GM19395 (cell line): Measurements from ENCODE around the gene GOSR2.

Experiments
- ATAC-seq: cut with Tn5 transposase; IDR thresholded peaks from one replicate; pipeline ENCODE4 v1.9.1; 2021; ENCODE audit warnings: mild to moderate bottlenecking, moderate library complexity; ENCODE audit not compliant: unreplicated experiment

The GOSR2 gene

GRCh38 chr17:46958041-46958591, 35.2 kb downstream of the GOSR2 start:
- no peak for ATAC-seq

- ATAC-seq = no peak
Measured at GRCh38 chr17:46960152-46960551, 37.2 kb downstream of the GOSR2 start.

DNA sequence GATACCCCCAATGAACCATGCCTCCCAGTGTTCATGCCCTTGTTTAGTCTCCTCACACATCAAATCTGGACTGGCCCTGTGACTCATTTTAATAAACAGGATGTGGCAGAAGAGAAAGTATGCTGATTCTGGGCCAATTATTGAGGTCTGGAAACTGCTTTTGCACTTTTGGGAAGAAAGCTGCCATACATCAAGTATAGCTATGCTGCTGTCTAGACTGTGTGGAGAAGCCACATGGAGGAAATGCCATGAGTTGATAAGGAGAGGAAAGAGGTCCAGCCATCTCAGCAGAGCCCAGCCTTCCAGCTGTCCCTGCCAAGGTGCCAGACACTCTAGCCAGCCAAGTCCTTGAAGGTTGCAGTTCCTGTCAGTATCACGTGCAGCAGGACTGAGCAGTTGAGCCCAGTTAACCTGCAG, 39.4 kb downstream of the GOSR2 start:
- no peak for ATAC-seq

DNA sequence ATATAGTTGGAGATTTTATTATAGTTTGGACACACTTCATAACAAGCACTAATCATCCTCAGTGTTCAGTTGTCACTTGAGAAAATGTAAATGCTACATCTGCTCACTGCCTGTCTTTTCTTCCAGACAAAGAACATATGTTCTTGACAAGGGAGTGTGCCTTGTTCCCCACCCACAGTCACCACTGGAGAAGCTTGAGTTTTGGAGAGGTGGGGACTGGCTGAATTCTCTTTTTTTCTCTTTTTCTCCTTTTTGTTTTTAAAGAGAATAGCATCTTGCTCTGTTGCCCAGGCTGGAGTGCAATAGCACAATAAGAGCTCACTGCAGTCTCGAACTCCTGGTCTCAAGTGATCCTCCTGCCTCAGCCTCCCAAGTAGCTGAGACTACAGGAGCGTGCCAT, 40.6 kb downstream of the GOSR2 start:
- ATAC-seq = no peak

GRCh38 chr17:46964315-46965265, 41.6 kb downstream of the GOSR2 start:
- no peak for ATAC-seq

GRCh38 chr17:46968224-46968834, 45.4 kb downstream of the GOSR2 start:
- ATAC-seq = no peak

DNA sequence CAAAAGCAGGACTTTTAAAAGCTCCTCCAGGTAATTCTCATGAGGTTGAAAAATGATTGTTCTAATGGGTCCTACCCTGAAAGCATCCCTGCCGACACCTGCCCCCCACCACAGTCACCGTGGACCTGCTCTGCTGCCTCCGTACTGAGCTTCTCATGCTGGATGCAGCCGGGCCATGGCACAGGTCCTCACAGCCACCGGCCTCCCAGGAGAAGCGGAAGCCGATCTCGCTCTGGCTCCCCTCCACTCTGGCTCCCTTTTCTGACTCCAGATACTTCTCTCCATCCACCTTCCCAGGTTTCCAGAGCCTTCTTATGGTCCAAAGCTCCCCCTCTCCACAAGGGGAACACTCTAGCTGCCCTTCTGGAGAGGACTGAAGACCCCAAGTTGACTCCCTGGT, 45.9 kb downstream of the GOSR2 start:
- ATAC-seq = no peak

DNA sequence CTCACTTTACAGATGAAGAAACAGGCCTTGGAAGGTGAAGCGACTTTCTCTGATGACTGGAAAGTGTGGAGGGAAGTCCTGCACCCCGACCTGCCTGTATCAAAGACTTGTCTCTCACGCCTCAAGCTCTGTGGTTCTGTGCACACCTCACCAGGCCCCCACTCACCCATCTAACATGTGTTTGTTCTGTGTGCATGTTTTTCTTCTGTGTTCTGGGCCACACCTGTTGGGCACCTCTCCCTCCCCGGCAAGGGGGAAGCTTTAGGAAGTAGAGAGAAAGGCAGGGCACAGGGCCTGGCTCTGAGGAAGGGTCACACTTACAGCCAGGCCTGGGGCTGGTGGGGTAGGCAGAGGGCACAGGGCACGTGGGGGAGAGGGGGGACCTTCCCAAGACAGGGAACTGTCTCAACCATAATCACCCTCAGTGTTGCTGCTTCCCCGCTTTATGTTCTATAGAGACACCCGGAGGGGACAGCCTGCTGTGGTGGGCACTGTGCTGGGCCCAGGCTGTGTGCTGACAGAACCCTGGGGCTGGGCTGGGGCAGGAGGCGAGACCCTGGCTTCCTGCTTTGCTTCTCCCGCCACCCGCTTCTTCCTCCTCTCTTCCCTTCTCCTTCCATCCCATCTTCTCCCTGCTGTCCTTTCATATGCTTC, 48.8 kb downstream of the GOSR2 start:
- no peak for ATAC-seq

DNA sequence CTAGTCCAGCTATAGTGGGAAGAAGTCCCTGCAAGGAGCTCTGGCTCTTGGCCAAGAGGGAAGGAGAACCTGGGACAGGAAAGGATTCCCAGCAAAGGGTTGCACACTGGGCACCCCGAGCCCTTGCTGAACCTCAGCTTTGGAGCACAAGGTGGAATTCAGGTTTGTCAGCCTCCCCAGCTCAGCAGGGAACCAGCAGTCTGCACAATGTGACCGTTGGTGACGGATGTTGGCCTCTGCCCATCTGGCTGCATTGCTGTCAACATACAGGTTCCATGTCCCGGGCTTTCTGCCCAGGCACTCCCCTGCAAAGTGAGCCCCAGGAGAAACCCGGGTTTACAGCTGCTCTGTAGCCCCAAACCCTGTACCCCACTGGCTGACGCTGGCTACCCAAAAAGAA, 49.4 kb downstream of the GOSR2 start:
- no peak for ATAC-seq

GRCh38 chr17:46974086-46974485, 51.1 kb downstream of the GOSR2 start:
- no peak for ATAC-seq

- no peak for ATAC-seq
Measured at GRCh38 chr17:46975287-46975686, 52.3 kb downstream of the GOSR2 start.

DNA sequence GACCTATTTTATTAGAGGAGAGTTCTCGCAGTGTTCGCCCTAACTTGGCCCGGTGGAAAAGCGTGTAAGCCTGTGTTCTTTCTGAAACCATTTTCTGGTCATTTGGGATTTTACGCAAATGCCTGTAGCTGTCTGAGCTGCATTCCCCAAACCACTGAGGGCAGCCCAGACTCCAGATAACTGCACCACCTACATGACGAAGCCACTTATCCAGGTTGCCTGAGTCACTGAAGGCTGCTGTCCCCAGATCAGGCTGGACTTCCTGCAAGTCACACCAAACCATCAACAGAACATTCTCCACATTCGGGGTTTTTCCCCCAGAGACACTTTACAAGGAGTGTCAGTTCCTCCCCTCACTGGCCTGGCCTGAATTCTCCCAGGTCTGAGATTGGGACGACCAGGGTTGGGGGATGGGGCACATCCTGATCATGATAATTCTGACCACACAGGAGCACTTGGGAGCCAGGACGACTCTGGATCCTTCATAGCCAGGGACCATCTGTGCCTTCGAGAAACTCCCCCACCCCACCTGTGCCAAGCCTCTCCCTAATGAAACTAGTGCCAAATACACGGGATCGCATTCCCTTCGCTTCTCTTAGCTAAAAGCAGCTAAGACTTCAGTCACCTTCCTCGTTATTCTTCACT, 53.8 kb downstream of the GOSR2 start:
- ATAC-seq = no peak

DNA sequence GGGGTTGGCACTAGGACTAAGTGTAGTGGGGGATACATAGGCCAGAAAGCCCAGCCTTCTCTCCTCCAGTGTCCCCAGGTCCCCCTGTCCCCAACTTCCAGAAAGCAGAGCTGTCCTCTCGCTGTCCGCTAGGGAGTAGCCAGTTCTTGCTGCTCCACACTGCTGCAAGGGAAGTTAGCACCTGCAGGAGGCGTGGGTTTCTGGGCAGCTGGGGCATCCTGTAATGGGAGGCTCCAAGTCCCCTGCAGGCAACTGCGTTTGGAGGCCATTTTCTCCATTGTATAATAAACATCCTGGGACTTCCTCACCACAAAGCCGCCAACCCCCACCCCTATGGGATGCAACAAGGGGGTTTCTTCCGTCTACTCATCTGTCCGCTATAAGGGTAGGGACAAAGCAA, 54.4 kb downstream of the GOSR2 start:
- ATAC-seq = no peak

GRCh38 chr17:46977750-46978488, 55.0 kb downstream of the GOSR2 start:
- ATAC-seq = no peak

DNA sequence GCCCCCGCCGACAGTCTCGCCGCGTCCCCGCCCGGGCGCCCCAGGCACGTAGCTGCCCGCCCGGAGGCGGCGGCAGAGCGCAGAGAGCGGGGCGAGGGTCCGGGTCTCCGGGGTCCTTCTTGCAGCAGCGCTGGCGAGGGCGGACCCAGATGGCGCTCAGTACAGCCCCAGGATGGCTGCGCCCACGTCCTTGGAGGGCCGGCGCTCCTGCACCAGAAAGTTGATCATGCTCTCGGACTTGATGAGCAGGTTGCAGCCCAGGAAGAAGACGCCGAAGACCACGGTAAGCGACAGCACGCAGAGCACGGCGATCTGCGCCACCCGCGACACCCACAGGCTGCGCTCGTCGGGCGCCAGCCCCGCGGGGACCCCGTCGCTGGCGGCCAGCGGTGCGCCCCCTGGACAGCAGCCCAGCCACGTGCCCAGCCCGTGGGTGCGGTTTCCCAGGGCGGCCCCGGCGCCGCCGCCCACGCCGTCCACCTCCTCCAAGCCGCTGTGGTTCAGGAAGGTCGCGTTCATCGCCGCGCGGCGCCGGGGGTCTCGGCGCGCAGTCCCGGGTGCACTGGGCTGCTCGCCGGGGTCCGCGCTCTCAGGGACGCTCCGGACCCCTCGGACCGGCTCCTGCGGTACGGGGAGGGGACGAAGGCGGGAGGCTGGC, 55.7 kb downstream of the GOSR2 start:
- ATAC-seq = no peak

DNA sequence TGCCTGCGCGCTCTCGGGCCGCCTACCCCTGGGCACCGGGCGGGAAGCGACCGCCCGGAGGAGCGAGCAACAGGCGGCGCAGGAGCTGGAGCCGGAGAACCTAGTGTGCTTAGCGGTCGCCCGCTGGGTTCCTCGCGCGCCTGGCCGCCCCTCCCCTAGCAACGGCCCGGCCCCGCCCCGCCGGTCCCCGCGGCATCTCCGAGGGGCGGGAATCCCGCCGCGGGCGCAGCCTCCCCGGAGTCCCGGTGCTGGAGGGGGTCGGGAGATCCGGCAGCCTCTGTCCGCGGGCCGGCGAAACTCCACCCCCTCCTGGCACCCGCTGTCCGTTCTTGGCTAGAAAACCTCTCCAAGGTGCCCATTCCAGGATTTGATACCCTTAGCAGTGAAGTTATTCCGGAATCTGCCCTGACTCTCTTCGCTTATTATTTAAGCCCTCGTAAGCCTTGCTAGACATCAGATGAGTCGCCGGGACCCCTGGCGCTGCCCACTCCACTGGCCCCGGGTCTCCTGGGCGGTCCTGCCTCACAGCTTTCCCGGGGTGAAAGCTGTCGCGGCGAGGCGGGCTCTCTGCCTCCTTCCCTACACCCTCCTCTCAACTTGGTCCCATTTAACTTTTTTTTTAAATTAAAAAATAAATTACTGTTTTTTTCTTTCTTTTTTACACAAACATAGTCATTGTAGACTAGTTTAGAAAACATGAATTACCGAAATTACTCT, 56.3 kb downstream of the GOSR2 start, which contains the start of gene RPRML:
Gene RPRML, minus strand, starts transcription at position 107 of the 717 bp plus-strand sequence. CDS start 246 bp downstream, outside the sequence.
- ATAC-seq = no peak

DNA sequence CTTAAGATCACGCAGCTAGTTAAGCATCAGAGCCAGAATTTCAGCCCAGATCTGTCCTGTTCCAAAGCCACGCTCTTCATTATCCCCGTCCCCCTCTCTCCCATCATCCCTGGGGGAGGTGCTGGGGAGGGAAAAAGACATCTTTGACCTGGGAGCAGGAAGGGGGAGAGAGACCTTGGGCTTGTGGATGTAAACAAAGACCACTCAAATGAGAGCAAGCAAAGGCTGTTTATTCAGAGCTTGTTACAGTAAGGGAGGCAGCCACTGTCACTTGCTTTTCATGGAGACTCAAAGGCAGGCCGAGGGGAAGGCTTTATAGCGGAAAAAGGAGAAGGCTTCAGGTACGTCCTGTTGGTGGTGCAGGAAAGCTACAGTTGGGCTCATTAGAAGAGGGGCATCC, 59.6 kb downstream of the GOSR2 start:
- no peak for ATAC-seq

GRCh38 chr17:46983782-46984181, 60.8 kb downstream of the GOSR2 start:
- no peak for ATAC-seq

DNA sequence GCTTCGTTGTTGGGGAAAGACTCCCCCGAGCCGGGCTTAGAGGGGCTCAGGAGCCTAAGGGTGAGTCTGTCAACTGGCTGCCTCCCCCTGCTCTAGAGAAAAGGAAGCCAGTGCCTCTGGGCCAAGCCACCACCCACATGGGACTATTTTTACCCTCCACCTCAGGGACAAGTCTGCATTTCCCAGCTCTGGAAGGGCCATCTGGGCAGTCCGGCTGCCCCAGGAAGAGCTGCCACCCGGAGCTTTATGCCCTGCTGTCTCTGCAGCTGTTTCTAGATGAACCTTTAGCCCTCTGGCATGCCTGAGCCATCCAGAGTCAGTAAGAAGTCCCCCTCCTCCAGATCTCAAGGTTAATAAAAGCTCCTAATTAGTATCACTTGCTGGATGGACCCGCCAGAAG, 61.4 kb downstream of the GOSR2 start:
- no peak for ATAC-seq
